Peyer's patch (tissue), 4 donors: ENCODE data around the gene ADAP1.

Source experiments
- POLR2A ChIP-seq, 2 donors: fragments of 450-650 bp; IDR thresholded peaks; one replicate each; pipeline ENCODE4 v1.5.1; 2017; ENCODE audit warnings: antibody characterized with exemption in 2 of 2, mild to moderate bottlenecking in 2 of 2, moderate library complexity in 2 of 2
- TF ChIP-seq, protein P1 (sequence below), 6 experiments: fragments of 450-650 bp in 4 of 6; fragments of 200-600 bp in 2 of 6; sonication (generic) in 1 of 6; IDR thresholded peaks; one replicate each; pipeline ENCODE4 v1.5.1; 2017 to 2019; ENCODE audit warnings: antibody characterized with exemption in 6 of 6, mild to moderate bottlenecking in 3 of 6, moderate library complexity in 1 of 6

DNA sequence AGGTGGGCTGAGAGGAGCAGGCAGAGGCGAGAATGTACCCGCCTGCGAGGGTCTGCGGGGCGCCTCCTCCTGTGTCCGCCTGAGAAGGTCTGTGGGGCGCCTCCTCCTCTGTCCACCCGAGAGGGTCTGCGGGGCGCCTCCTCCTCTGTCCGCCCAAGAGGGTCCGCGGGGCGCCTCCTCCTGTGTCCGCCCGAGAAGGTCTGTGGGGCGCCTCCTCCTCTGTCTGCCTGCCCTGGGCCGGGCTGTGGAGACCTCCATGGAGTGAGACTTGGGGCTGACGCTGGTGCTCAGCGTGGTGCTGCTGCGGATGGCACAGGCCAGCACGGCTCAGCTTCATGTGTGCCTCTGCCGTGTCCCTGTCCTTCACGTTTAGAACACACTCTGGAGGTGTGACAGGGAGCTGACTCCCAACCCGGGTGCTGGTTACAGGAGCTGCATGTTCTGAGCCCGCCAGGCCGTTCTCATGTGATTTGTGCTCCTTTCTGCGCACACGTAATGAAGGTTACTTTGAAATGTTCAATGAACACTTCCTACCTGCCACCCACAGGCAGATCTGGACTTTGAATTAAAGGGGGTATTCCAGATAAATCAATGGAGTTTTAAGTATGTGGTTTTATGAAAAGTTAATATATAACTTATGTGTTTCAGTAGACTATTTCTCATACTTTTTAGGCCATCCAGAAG lies 98.7 kb downstream of the ADAP1 start:
- TF ChIP-seq, protein P1, sequence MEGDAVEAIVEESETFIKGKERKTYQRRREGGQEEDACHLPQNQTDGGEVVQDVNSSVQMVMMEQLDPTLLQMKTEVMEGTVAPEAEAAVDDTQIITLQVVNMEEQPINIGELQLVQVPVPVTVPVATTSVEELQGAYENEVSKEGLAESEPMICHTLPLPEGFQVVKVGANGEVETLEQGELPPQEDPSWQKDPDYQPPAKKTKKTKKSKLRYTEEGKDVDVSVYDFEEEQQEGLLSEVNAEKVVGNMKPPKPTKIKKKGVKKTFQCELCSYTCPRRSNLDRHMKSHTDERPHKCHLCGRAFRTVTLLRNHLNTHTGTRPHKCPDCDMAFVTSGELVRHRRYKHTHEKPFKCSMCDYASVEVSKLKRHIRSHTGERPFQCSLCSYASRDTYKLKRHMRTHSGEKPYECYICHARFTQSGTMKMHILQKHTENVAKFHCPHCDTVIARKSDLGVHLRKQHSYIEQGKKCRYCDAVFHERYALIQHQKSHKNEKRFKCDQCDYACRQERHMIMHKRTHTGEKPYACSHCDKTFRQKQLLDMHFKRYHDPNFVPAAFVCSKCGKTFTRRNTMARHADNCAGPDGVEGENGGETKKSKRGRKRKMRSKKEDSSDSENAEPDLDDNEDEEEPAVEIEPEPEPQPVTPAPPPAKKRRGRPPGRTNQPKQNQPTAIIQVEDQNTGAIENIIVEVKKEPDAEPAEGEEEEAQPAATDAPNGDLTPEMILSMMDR (IDR thresholded peaks at IDR 0.05), result no peak
- TF ChIP-seq POLR2A (IDR thresholded peaks at IDR 0.05), result no peak
